ENCODE data around the gene KIF23. TPM values are rescaled to one million over a fixed set of nuclear protein-coding genes. Genes with fewer than 3 reads are reported as not detected.

The KIF23 gene
- total RNA-seq, 1 experiment from 2014 or later: 100 TPM

GRCh38 chr15:69482686-69483256 is 68.6 kb downstream of the KIF23 start:
- H3K27me3 ChIP-seq (ENCODE audit: insufficient read depth, low read depth): no peaks in the 10 kb centered on the region
- peaks cover 34% of the 10 kb centered on the region for H3F3A ChIP-seq (ENCODE audit: insufficient read depth, low read depth)
- no TSS peak for BruUV-seq (replicated peaks)
- no peak overlapping the region for H2AFZ ChIP-seq
- H3K79me2 ChIP-seq (ENCODE audit: low read depth): no peaks in the 10 kb centered on the region
- peak overlapping the region; percentile 70 for H3K27ac ChIP-seq
- TF ChIP-seq EZH2 (IDR thresholded peaks at IDR 0.05; ENCODE audit: low read depth) (no peak), CTCF (conservative IDR thresholded peaks at IDR 0.05) (no peak)
- H3K4me3 ChIP-seq: no peak overlapping the region
- peaks cover 43% of the 10 kb centered on the region for H3K4me1 ChIP-seq (replicated peaks; ENCODE audit: insufficient read depth)
- CTCF ChIA-PET: interaction anchor here (0.6 kb wide), 2 partner anchors 112 to 838 kb away, joined by 3 read pairs; no protein-coding TSS in a partner anchor
- peak overlapping the region; percentile 43 for H3K4me2 ChIP-seq
- no peaks in the 10 kb centered on the region for H3K9me2 ChIP-seq (ENCODE audit: insufficient read depth)
- DNase-seq: peak; percentile 64 to 89
- intact Hi-C loops (cut with micrococcal nuclease; ENCODE audit: unreplicated experiment): loop anchor here (5.0 to 10.0 kb wide), 3 partner anchors 75 to 370 kb away; no protein-coding TSS in a partner anchor
- H3K9me3 ChIP-seq (ENCODE audit: insufficient read depth, low read depth): no peaks in the 10 kb centered on the region
- POLR2A ChIA-PET (ENCODE audit: unreplicated experiment): interaction anchor here (0.6 to 0.7 kb wide), 3 partner anchors 219 to 945 kb away, joined by 4 to 5 read pairs (median 5); no protein-coding TSS in a partner anchor
- H3K36me3 ChIP-seq (ENCODE audit: low read depth): no peaks in the 10 kb centered on the region
- H4K20me1 ChIP-seq (ENCODE audit: insufficient read depth): no peaks in the 10 kb centered on the region

GRCh38 chr15:69484837-69485236 is 70.7 kb downstream of the KIF23 start:
- Histone ChIP-seq H3K4me3 (no peak overlapping the region), H3K9me2 (ENCODE audit: insufficient read depth) (no peaks in the 10 kb centered on the region), H3K4me2 (peak overlapping the region; percentile 23; the same call in 1 of the 2 replicates), H3K27me3 (ENCODE audit: insufficient read depth, low read depth) (no peaks in the 10 kb centered on the region), H3K9me3 (ENCODE audit: insufficient read depth, low read depth) (no peaks in the 10 kb centered on the region), H2AFZ (no peak overlapping the region), H3K36me3 (ENCODE audit: low read depth) (no peaks in the 10 kb centered on the region), H3K4me1 (replicated peaks; ENCODE audit: insufficient read depth) (peaks cover 39% of the 10 kb centered on the region), H4K20me1 (ENCODE audit: insufficient read depth) (no peaks in the 10 kb centered on the region), H3F3A (ENCODE audit: insufficient read depth, low read depth) (peaks cover 31% of the 10 kb centered on the region), H3K79me2 (ENCODE audit: low read depth) (no peaks in the 10 kb centered on the region), H3K27ac (no peak overlapping the region)
- DNase-seq: peak; percentile 49 to 52
- POLR2A ChIA-PET (ENCODE audit: unreplicated experiment): interaction anchor here (0.5 to 0.6 kb wide), 3 partner anchors 63 to 87 kb away, joined by 3 to 4 read pairs (median 3); partner anchors contain the start of gene KIF23
- intact Hi-C loops (cut with micrococcal nuclease; ENCODE audit: unreplicated experiment): loop anchor here (2.0 to 10.0 kb wide), 4 partner anchors 38 to 367 kb away; no protein-coding TSS in a partner anchor
- no TSS peak for BruUV-seq (replicated peaks)
- TF ChIP-seq EZH2 (IDR thresholded peaks at IDR 0.05; ENCODE audit: low read depth) (no peak), CTCF (conservative IDR thresholded peaks at IDR 0.05) (no peak)
- CTCF ChIA-PET: no interaction called here

- Histone ChIP-seq H3K79me2 (ENCODE audit: low read depth) (no peaks in the 10 kb centered on the region), H3F3A (ENCODE audit: insufficient read depth, low read depth) (peaks cover 20% of the 10 kb centered on the region), H3K4me1 (replicated peaks; ENCODE audit: insufficient read depth) (peaks cover 33% of the 10 kb centered on the region), H3K36me3 (ENCODE audit: low read depth) (no peaks in the 10 kb centered on the region), H2AFZ (no peak overlapping the region), H3K27ac (no peak overlapping the region), H3K4me3 (no peak overlapping the region), H3K9me3 (ENCODE audit: insufficient read depth, low read depth) (no peaks in the 10 kb centered on the region), H3K9me2 (ENCODE audit: insufficient read depth) (no peaks in the 10 kb centered on the region), H3K4me2 (no peak overlapping the region), H3K27me3 (ENCODE audit: insufficient read depth, low read depth) (no peaks in the 10 kb centered on the region), H4K20me1 (ENCODE audit: insufficient read depth) (no peaks in the 10 kb centered on the region)
- DNase-seq: no peak
- ChIA-PET CTCF (interaction anchor here (0.6 kb wide), 1 partner anchor 671 kb away, joined by 5 read pairs; no protein-coding TSS in a partner anchor), POLR2A (ENCODE audit: unreplicated experiment) (no interaction called here)
- intact Hi-C loops (cut with micrococcal nuclease; ENCODE audit: unreplicated experiment): loop anchor here (10.0 kb wide), 1 partner anchor 238 kb away; no protein-coding TSS in a partner anchor
- BruUV-seq (replicated peaks): no TSS peak
- TF ChIP-seq EZH2 (IDR thresholded peaks at IDR 0.05; ENCODE audit: low read depth) (no peak), CTCF (conservative IDR thresholded peaks at IDR 0.05) (no peak)
Measured at GRCh38 chr15:69486481-69487110, 72.4 kb downstream of the KIF23 start.
